GOT3 (cell line): ENCODE results near the gene CD72.
"Not testable (repeated sequence)": the region's sequence is repeated elsewhere in the genome, so short reads cannot be mapped to it uniquely, and the experiment has no call there.

Experiments
- DNase-seq: peaks from one replicate; lab custom pipeline; 2025; ENCODE audit warnings: mixed read lengths; lab: John Stamatoyannopoulos, UW

The CD72 gene

DNA sequence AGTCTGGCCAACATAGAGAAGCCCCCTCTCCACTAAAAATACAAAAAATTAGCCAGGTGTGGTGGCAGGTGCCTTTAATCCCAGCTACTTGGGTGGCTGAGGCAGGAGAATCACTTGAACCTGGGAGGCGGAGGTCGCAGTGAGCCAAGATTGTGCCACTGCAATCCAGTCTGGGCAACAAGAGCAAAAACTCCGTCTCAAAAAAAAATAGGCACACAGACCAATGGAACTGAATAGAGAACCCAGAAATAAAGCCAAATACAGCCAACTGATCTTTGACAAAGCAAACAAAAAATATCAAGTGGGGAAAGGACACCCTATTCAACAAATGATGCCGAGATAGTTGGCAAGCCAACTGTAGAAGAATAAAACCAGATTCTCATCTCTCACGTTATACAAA lies 29.7 kb downstream of the CD72 start:
- not testable (repeated sequence) for DNase-seq

DNA sequence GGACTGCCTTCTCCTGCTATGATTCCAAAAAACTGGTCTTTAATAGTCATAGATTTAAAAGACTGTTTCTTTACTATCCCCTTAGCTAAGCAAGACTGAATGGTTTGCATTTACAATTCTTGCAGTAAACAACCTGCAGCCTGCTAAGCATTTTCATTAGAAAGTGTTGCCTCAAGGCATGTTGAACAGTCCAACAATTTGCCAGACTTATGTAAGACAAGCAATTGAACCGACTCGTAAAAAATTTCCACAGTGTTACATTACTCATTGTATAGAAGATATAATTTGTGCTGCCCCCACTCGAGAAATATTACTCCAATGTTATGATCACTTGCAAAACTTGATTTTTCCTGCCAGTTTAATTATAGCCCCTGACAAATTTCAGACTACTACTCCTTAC lies 33.5 kb downstream of the CD72 start:
- not testable (repeated sequence) for DNase-seq

DNA sequence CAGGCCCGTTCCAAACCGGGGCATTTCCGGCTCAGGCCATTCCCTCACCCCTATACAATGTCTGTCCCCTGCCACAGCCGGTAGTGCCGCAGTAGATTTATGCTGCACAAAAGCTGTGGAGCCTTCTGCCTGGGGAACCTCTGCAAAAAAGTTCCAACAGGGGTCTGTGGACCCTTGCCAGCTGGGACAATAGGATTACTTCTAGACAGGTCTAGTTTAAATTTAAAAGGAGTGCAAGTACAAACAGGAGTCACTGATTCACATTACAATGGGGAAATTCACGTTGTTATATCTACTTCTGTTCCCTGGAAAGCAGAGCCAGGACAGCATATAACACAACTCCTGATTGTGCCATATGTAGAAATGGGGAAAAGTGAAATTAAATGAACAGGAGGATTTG lies 34.7 kb downstream of the CD72 start:
- not testable (repeated sequence) for DNase-seq

- DNase-seq: not testable (repeated sequence)
Observed at GRCh38 chr9:35579659-35580227, 38.5 kb downstream of the CD72 start.

DNA sequence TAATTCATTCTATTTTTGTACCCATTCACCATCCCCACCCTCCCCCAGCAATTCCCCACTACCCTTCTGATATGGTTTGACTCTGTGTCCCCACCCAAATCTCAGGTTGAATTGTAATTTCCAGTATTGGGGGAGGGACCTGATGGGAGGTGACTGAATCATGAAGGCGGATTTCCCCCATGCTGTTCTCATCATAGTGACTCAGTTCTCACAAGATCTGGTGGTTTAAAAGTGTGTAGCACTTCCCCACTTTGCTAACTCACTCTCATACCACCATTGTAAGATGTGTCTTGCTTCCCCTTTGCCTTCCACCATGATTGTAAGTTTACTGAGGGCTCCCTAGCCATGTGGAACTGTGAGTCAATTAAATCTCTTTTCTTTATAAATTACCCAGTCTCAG lies 39.1 kb downstream of the CD72 start:
- DNase-seq: no peak

DNA sequence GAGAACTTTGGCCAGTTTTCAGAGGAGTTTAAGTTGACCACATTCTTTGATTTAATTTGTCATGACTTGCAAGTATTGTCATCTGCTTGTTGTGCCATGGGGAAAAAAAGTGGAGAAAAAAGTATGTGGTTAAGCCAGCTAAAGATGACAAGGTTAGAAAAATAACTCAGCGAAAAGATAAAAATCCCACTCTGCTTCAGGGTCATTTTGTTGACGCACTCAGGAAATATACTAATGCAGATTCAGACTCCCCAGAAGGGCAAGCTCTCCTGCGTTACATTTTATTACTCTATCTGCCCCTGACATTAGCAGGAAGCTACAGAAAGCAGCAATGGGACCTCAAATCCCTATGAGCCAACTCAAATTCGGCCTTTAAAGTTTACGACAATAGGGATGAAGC lies 40.7 kb downstream of the CD72 start:
- no peak for DNase-seq

GRCh38 chr9:35575478-35575877 lies 42.7 kb downstream of the CD72 start:
- no peak for DNase-seq

DNA sequence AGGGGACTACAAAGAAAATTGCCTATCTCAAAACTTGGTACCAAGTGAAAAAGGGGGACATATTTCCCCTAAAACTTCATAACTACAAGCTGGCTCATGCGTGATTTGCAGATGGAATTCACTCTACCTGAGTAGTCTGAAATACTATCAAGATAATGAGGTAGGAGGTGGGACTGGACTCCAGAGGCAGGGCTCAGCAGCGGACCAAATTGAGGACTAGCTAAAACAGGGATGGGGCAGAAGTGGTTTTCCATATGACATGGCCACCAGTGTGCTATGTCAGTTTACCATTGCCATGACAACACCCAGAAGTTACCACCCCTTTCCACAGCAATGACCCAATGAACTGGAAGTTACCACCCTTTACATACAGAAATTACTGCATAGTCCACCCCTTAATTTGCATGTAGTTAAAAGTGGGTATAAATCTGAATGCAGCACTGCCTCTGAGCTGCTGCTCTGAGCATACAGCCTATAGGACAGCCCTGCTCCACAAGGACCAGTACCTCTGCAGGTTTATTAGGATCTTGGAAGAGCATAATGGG lies 43.6 kb downstream of the CD72 start:
- DNase-seq: no peak

GRCh38 chr9:35570709-35571504 lies 47.3 kb downstream of the CD72 start:
- no peak for DNase-seq

DNA sequence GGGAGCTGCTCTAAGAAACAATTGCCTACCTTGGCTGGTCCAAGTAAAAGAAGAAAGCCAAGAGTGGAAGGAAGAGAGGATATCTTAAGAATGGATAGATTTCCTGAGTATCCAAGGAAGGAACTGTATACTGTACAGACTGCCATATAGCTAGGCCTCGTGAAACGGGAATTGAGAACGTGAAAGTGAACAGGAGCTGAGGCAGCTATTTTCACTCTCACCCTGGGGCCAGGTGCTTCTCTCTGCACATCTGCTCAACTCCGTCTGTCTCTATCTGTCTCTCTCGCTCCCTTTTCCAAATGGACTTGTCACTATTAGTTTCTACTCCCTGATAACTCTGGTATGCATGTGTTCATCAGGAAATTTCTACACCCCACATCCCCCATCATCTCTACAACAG lies 49.0 kb downstream of the CD72 start:
- no peak for DNase-seq

GRCh38 chr9:35568196-35568595 lies 50.0 kb downstream of the CD72 start:
- no peak for DNase-seq

DNA sequence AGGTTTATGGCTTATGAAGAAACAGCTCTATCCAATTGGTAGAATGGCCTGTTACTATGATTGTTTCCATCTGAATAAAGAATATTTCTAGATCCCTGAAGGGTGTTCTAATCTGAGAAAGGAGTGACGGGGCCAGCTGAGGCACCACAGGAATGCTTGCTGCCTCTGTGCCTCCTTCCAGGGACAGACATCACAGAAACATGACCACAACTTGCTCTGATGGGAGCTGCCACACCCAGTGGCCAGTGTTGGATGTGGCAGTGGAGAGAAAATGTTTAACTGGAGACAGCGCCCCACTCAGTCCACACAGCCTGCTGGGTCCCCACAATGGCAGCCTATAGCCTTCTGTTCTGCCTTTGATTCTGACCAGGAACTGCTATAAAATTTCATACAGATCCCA lies 51.8 kb downstream of the CD72 start:
- no peak for DNase-seq

GRCh38 chr9:35564658-35565061 lies 53.6 kb downstream of the CD72 start:
- DNase-seq: no peak

DNA sequence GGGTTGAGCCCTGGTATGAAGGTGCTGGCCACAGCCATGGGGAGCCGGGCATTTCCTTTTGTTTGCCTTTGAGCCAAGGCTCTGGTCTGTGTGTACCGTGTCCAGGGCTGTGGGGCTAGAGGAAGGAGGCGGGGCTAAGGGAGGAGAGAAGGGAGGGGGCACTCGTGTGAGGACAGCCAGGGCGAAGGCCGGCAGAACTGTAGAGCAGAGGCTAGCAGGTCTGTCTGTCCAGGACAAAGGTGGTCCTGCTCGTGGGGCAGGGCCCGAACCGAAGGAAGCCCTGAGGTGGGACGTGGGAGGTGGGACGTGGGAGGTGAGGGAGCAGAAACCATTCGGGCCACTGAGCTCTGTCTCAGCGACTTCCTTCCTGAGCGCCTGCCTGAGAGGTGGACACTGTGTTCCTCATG lies 54.4 kb downstream of the CD72 start:
- DNase-seq: no peak

- no peak for DNase-seq
Observed at GRCh38 chr9:35562895-35563780, 55.1 kb downstream of the CD72 start.

DNA sequence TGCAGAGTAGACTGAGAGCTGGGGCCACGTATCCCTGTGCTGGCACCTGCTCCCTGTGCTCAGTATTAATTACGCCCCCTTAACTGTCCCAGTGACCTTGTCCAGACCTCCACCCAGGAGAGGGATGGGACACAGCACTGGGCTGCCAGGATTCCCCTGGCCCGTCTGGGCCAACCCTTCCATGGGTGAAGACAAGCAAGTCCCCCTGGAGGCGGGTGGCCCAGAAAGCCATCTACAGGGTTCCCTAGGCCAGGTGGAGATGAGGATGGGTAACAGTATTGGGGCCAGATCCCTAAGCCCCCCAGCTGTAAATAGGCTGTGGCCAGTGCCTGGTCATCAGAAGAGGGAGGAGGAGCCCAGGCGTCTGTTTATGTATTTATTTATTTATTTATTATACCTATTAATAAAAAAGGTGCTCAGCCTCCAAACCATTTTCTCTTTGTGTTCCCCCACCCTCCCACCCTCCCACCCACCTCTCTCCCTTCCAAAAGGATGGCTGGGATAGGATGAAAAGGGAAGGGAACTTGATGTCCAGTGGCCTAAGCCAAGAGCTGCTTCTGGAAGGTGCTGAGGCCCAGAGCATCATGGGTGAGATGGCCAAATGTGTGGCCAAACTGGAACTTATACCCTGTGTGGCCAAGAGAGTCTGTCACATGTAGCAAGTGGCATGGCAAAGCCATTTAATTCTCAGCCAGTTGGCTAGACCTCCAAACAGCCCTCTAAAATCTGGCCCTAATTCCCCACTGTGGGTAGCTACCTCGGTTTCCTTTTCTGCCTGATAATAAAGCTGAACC lies 56.5 kb downstream of the CD72 start:
- DNase-seq: no peak

DNA sequence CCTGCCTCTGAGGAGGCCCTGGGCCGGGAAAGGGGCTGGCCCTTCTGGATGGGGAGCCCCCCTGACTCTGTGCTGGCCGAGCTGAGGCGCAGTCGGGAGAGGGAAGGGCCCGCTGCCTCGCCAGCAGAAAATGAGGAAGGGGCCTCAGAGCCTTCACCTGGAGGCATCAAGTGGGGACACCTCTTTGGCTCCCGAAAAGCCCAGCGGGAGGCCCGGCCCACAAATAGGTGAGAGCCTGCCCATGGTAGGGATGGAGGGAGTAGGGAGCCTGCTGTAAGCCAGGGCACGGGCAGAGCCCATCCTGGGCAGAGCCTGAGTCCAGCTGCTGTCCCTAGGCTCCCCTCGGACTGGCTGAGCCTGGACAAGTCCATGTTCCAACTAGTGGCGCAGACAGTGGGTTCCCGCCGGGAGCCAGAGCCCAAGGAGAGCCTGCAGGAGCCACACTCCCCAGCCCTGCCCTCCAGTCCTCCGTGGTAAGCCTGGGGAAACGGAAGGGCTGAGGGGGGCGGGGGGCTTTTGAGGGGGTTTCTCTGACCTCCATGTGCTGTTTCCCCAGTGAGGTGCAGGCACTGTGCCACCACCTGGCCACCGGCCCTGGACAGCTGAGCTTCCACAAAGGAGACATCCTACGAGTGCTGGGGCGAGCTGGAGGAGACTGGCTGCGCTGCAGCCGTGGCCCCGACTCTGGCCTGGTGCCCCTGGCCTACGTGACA lies 57.4 kb downstream of the CD72 start:
- no peak for DNase-seq
